HuH-7.5 (cell line): ENCODE measurements around the gene DGCR6L.
"Not testable (repeated sequence)": the region's sequence is repeated elsewhere in the genome, so short reads cannot be mapped to it uniquely, and the experiment has no call there.

Experiments
- DNase-seq: peaks from one replicate; pipeline ENCODE4 v3.0.0; 2011; ENCODE audit warnings: low spot score

The DGCR6L gene

GRCh38 chr22:20291604-20292063 is 28.2 kb downstream of the DGCR6L start:
- no peak for DNase-seq

GRCh38 chr22:20291249-20291586 is 28.6 kb downstream of the DGCR6L start:
- no peak for DNase-seq

DNA sequence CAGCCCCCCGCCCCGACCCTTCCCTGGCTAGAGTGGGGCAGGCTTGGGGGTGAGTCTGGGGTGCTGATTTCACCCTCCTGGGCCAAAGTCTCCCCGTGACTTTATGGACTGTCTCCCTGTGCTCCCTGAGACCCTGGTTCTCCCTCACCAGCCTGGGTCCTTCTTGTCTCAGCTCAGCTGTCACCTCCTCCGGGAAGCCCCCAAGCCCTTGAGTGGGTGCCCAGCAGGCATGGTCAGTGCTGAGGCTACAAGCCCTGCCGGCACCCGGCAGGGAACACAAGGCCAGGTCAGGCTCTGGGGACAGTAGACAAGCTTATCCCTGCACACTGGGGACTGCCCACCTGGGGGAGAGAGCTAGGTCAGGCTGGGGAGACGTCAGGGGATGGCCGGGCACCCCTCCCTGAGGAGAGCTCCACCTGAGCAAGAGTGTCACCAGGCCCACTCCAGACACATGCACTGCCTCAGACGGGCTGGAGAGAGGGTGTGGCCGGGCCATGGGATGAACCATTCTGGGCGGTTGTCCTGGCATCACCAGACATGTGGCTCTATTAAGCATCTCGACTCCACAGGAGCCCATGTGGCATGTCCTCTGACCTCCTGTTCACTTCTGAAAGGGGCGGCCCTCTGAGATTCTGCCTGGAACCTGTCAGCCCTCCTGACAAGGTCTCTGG is 29.1 kb downstream of the DGCR6L start:
- no peak for DNase-seq

DNA sequence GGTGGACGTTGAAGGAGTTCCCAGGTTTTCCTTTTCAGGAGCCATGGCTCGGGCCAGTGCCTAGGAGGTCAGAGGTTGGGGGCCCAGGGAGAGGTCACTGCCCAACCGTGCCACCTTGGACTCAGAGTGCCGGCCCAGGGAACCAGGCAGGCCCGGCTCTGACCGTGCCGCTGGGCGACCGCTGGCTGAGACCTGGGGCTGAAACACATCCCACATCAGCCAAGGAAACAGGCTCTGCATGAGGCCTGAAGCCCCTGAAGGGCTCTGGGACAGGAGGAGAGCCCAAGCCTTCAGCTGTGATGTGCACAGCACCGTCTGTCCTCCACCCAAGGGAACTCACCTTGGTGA is 29.8 kb downstream of the DGCR6L start:
- no peak for DNase-seq

DNA sequence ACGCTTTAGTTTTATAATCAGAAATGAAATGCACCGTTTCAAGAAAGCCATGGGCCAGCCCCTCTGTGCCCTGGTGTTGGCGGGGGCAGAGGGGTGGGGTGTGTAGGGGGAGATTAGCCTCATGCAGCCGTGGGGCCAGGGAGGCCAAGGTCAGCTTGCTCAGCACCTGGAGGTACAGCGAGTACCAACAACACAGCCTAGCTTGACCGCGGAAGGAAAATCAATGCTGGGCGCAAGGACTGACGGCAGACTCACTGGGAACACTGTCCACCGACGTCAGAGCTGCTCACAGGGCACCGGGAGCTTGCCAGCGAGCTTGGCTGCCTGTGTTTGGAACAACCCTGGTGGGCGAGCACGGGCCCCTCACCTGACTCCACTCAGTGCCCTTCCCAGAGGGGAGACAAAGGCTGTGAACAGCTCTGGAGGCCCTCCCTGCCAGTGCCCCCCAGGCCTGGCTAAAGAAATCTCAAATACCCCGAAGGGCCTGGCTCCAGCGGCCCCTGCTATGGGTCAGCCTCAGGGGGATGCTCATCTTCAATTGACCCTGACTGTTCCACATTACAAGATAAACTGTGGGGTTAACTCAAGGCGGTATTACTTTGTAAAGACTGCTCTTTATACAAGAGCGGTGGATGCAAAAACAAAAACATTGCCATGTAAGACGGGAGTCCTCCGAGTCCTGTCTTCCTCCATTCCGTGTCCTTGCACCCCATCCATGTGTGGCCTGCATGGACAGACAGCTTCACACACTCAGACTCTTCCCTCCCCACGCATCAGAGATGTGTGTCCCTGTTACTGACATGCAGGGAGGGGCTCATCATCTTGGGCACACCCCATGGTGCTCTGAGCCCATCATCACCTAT is 30.4 kb downstream of the DGCR6L start:
- not testable (repeated sequence) for DNase-seq

- DNase-seq = not testable (repeated sequence)
Observed at GRCh38 chr22:20286784-20287423, 33.0 kb downstream of the DGCR6L start.

DNA sequence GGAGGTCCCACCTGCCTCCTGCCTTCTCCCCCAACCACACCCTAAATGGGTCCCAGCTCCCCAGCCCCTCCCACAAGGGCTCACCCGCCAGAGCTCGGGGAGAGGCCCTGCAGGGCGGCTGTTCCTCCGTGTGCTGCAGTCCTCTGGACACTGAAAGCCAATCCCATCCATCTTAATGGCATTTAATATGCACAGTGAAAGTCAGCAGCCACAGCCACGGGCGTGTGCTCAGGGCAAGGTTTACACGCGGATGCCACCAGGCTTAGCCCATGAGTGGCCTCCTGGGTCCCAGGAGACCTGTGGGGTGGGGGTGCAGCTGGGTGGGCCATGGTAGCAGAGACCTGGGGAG is 33.6 kb downstream of the DGCR6L start:
- DNase-seq = not testable (repeated sequence)

DNA sequence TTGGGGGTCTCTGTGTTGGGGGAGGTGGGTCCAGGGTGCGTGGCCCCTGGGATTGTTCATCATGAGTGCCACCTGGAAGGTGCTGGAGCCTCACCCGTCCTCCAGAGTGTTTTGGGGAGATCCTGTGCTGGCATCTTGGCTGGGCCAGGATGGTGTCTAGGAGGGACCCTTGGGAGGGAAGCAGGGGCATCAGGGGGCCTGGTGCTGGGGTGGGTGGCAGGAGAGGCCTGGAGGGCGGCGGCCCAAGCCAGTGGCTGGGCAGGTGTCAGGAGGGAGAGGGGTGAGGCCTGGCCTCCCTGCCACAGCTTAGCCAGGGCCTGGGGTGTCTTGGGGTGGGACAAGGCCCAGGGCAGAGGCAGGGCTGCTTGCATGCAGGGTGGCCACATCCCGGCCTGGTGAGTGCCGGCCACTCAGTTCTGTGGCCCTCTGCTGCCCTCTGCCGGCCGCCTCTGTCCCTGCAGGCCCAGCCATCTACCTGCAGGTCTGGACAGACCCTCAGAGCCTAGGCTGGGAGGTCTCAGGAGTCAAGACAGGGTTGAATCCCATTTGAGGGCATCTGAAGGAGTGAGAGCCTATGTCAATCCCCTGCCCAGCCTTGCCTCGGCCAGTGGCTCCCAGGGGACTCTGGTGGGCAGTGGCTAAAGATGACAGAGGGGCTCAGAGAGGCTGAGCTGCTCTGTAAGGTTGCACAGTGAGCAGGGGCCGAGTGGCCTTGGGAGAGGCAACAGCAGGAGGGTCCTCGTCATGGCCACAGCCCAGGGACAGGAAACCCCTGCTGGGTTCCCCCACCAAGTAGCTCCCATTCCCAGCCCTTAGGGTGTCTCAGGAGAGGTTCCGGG is 34.2 kb downstream of the DGCR6L start:
- peak; percentile 51 for DNase-seq

GRCh38 chr22:20284471-20285086 is 35.3 kb downstream of the DGCR6L start:
- no peak for DNase-seq

- no peak for DNase-seq
Observed at GRCh38 chr22:20283674-20284066, 36.2 kb downstream of the DGCR6L start.

DNA sequence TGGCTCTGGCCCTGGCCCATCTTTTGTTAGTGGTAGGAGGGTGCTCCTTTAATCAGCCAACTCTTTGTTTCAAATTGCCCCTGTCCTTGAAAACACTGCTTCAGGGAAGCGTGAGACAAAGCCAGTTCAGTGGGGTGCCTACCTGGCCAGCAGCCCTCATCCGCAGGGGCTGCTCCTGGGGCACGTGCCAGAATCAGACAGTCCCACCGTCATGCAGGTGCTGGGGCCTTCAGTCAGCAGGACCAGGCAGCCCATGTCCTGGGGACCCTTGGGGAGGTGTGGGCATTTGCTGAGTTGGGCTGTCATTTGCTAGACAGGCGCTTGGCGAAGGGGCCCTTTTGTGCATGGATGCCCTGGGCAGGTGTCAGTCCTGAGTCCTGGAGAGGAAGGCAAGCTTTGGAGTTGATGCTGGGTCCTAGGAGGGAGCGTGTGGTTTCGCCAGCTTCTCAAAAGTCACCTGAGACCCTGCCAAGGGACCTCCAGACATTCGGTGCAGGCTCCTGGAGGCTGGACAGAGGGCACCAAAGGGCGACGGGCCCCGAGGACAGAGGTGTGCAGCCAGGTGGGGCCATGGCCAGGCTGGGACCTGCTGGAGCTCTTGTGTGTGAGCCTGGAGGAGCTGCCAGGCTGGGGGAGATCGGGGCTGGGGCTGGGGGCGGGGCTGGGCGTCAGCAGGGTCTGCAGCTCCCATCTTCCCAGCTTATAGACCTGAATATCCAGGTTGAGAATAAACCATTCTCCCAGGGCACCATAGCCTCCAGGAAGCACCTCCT is 36.8 kb downstream of the DGCR6L start:
- no peak for DNase-seq

DNA sequence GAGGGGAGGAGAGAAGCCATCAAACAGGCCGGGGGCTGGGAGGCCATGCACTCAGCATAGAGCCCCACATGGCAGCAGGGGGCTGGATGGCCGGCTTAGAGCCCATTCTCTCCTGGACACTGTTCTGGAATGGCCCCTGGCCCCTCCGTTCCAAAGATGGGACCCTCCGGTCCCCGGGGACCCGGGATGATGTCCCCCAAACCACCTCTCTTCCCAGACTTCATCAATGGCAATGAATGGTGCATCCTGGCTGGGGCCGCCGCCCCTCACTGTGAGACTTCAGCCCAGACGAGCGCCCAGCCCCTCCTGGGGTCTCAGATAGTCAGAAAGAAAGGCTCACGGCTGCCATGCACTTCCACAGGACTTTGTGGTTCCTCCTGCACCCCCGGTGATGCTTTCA is 38.0 kb downstream of the DGCR6L start:
- no peak for DNase-seq

GRCh38 chr22:20281473-20281872 is 38.4 kb downstream of the DGCR6L start:
- not testable (repeated sequence) for DNase-seq

GRCh38 chr22:20280866-20281265 is 39.0 kb downstream of the DGCR6L start:
- DNase-seq = no peak

- DNase-seq = not testable (repeated sequence)
Observed at GRCh38 chr22:20280163-20280562, 39.7 kb downstream of the DGCR6L start.

- no peak for DNase-seq
Observed at GRCh38 chr22:20279662-20280134, 40.2 kb downstream of the DGCR6L start.

- not testable (repeated sequence) for DNase-seq
Observed at GRCh38 chr22:20278726-20279490, 41.0 kb downstream of the DGCR6L start.

DNA sequence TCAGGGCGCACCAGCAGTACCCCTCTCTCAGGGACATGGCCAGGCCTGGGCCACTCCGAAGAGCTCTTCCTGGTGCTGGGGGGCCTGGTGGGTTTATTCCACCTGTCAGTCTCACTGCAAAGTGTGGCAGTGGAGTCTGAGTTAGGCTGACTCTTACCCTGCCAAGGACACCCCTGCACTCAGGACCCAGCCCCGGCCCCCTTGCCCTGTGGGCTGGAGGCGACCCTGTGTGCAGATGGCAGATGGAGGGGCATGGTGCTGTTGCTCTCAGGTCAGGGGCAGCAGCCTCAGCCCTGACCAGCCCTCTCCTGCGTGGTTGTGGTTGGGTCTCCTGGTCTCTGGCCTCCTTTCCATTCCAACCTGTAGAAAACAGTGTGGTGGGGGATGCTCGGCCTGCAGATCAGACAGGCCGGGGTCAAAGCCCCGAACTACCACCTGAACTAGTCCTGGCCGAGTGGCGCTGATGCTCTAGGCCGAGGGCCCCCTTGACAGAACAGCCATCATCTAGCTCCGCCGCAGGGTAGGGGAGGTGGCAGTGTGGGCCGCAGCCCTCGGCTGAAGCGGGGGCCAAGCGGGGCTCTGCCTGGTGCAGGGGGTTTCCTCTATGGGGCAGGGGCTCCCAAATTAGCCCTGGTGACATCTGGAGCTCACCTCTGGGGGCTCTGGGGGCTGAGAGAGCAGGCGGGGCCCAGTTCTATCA is 41.8 kb downstream of the DGCR6L start:
- DNase-seq = not testable (repeated sequence)

- DNase-seq = no peak
Observed at GRCh38 chr22:20276468-20276867, 43.4 kb downstream of the DGCR6L start.
